HG02884 (cell line): ENCODE data around the gene ANLN.
"Not testable (repeated sequence)": the region's sequence is repeated elsewhere in the genome, so short reads cannot be mapped to it uniquely, and the experiment has no call there.

ENCODE experiments used
- ATAC-seq: cut with Tn5 transposase; IDR thresholded peaks from one replicate; pipeline ENCODE4 v1.9.1; 2021; ENCODE audit warnings: mild to moderate bottlenecking, moderate library complexity; ENCODE audit not compliant: unreplicated experiment

ANLN gene

GRCh38 chr7:36389371-36390198 is at the start of gene ANLN:
TSS of gene ANLN (plus strand) at chr7:36389862. CDS start at chr7:36390027, 165 bp downstream.
- peak; percentile 58 for ATAC-seq

- no peak for ATAC-seq
These were observed 46.1 kb upstream of the ANLN start for GRCh38 chr7:36343548-36343947.

- ATAC-seq = no peak
These were observed 45.0 kb upstream of the ANLN start for GRCh38 chr7:36344622-36345021.

- no peak for ATAC-seq
These were observed 43.3 kb upstream of the ANLN start for GRCh38 chr7:36346260-36346831.

- no peak for ATAC-seq
These were observed 41.4 kb upstream of the ANLN start for GRCh38 chr7:36348256-36348655.

- no peak for ATAC-seq
These were observed 40.9 kb upstream of the ANLN start for GRCh38 chr7:36348771-36349170.

GRCh38 chr7:36349626-36350025 is 40.0 kb upstream of the ANLN start:
- ATAC-seq = no peak

- ATAC-seq = no peak
These were observed 34.2 kb upstream of the ANLN start for GRCh38 chr7:36355490-36355889.

GRCh38 chr7:36357054-36357453 is 32.6 kb upstream of the ANLN start:
- no peak for ATAC-seq

- ATAC-seq = no peak
These were observed 31.1 kb upstream of the ANLN start for GRCh38 chr7:36358589-36358988.

- ATAC-seq = no peak
These were observed 29.4 kb upstream of the ANLN start for GRCh38 chr7:36360244-36360643.

- no peak for ATAC-seq
These were observed 28.4 kb upstream of the ANLN start for GRCh38 chr7:36361227-36361626.

- no peak for ATAC-seq
These were observed 26.1 kb upstream of the ANLN start for GRCh38 chr7:36363515-36363914.

- ATAC-seq = no peak
These were observed 23.5 kb upstream of the ANLN start for GRCh38 chr7:36366005-36366717.

GRCh38 chr7:36366718-36367560 is 22.7 kb upstream of the ANLN start:
- ATAC-seq = peak; percentile 96

GRCh38 chr7:36367561-36368077 is 22.0 kb upstream of the ANLN start:
- ATAC-seq = peak; percentile 28

GRCh38 chr7:36368496-36368895 is 21.2 kb upstream of the ANLN start:
- no peak for ATAC-seq

GRCh38 chr7:36369171-36369570 is 20.5 kb upstream of the ANLN start:
- ATAC-seq = no peak

GRCh38 chr7:36370046-36370445 is 19.6 kb upstream of the ANLN start:
- ATAC-seq = no peak

GRCh38 chr7:36372156-36372555 is 17.5 kb upstream of the ANLN start:
- ATAC-seq = no peak

- ATAC-seq = not testable (repeated sequence)
These were observed 11.1 kb upstream of the ANLN start for GRCh38 chr7:36378555-36378954.
